Breast epithelium (tissue), 4 donors: Measurements from ENCODE around the gene ABHD11. TPM values are rescaled to one million over a fixed set of nuclear protein-coding genes. Genes with fewer than 3 reads are reported as not detected.

ENCODE experiments used
- DNase-seq, 2 donors: peaks; one replicate each; pipeline ENCODE4 v3.0.0-alpha.2; 2019; ENCODE audit warnings: low spot score in 2 of 2
- H3K27ac ChIP-seq, 2 donors: fragments of 200-600 bp; sonication (generic) in 1 of 2; one replicate each; pipeline ENCODE4 v1.5.1; 2016 to 2019; ENCODE audit warnings: mild to moderate bottlenecking in 1 of 2
- H3K27me3 ChIP-seq, 2 donors: fragments of 200-600 bp; sonication (generic) in 1 of 2; one replicate each; pipeline versions ENCODE4 v1.5.1 to v1.6.0; 2017 to 2019; ENCODE audit warnings: control low read depth in 1 of 2, mild to moderate bottlenecking in 1 of 2
- H3K36me3 ChIP-seq: fragments of 200-600 bp; one replicate; pipeline ENCODE4 v1.5.1; 2019
- H3K4me1 ChIP-seq, 2 donors: fragments of 200-600 bp; sonication (generic); one replicate each; pipeline ENCODE4 v1.5.1; 2016 to 2019; ENCODE audit warnings: control low read depth in 1 of 2
- H3K4me3 ChIP-seq, 3 donors: fragments of 200-600 bp; sonication (generic); 1 replicate in 2 of 3; 2 replicates in 1 of 3; pipeline ENCODE4 v1.5.1; 2016 to 2019; ENCODE audit warnings: mild to moderate bottlenecking in 3 of 3, moderate library complexity in 2 of 3
- H3K9me3 ChIP-seq, 2 donors: fragments of 200-600 bp; sonication (generic) in 1 of 2; one replicate each; pipeline ENCODE4 v1.5.1; 2016 to 2019; ENCODE audit warnings: control low read depth in 1 of 2
- POLR2A ChIP-seq: fragments of 450-650 bp; IDR thresholded peaks from one replicate; pipeline ENCODE4 v1.6.1; 2016; ENCODE audit warnings: antibody characterized with exemption, mild to moderate bottlenecking, moderate library complexity
- POLR2AphosphoS5 ChIP-seq, 3 donors: sonication (generic); formaldehyde crosslinking; IDR thresholded peaks; one replicate each; pipeline ENCODE4 v1.6.1; 2017; ENCODE audit warnings: antibody characterized with exemption in 3 of 3
- intact Hi-C: fragments of 100-400 bp; cut with DNase I; formaldehyde crosslinking; loops from one replicate; pipeline ENCODE4 v1.15.1; 2023; ENCODE audit warnings: low total_unique reads
- total RNA-seq, 3 donors: library from RNA; depleted of rRNA; stranded (reverse); fragments of >200 nt; gene quantifications; one replicate each; pipeline ENCODE4 v1.1.0, GENCODE V29; 2016
- TF ChIP-seq, protein P1 (sequence below), 3 donors: fragments of 450-650 bp; IDR thresholded peaks; one replicate each; pipeline ENCODE4 v1.5.1; 2016 to 2017; ENCODE audit warnings: antibody characterized with exemption in 3 of 3, mild to moderate bottlenecking in 3 of 3, moderate library complexity in 3 of 3

The ABHD11 gene
- total RNA-seq, 3 donors from 2014 or later = 10.9 to 57.8 (median 36.4) TPM

DNA sequence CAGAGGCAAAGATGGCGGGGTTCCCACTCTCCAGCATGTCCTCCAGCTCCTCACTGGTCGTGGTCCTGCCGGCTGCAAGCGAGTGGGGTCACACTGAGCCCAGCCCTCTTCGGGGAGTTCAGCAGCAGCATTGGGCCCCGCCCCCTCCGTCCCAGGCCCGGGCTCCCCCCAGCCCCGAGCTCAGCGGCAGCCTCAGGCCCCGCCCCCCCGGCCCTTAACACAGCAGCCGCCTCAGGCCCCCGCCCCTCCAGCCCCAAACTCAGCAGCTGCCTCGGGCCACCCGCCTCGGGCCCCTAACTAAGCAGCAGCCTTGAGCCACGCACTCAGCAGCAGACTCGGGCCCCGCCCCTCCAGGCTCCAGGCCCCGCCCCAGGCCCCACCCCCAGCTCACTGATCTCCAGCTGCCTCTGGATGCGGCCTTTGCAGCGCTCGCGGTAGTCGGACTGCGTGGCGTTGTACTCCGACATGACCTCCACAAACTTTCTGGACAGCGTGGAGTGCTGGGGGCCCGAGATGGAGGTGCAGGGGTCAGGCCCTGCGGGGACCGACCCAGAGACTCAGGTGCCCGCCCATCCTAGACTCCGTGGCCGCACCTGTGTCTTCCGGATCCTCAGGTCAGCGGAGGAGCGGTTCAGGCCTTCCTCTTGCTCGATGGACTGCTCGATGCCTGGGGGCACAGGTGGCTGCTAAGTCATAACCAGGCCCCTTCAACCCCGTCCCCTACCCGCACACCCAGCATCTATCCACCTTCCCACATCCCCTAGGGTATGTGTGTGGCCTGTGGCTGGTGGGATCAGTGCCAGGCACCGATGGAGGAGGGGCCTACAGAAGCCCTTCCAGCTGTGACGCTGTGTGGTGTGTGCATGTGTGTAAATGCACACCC lies 34.6 kb downstream of the ABHD11 start:
- Histone ChIP-seq H3K4me3 (no peak overlapping the region), H3K36me3 (no peaks in the 10 kb centered on the region), H3K27ac (no peak overlapping the region), H3K9me3 (no peaks in the 10 kb centered on the region), H3K27me3 (no peaks in the 10 kb centered on the region), H3K4me1 (no peaks in the 10 kb centered on the region)
- no peak for DNase-seq
- TF ChIP-seq POLR2AphosphoS5 (IDR thresholded peaks at IDR 0.05) (no peak), POLR2A (no peak)
- TF ChIP-seq, protein P1, sequence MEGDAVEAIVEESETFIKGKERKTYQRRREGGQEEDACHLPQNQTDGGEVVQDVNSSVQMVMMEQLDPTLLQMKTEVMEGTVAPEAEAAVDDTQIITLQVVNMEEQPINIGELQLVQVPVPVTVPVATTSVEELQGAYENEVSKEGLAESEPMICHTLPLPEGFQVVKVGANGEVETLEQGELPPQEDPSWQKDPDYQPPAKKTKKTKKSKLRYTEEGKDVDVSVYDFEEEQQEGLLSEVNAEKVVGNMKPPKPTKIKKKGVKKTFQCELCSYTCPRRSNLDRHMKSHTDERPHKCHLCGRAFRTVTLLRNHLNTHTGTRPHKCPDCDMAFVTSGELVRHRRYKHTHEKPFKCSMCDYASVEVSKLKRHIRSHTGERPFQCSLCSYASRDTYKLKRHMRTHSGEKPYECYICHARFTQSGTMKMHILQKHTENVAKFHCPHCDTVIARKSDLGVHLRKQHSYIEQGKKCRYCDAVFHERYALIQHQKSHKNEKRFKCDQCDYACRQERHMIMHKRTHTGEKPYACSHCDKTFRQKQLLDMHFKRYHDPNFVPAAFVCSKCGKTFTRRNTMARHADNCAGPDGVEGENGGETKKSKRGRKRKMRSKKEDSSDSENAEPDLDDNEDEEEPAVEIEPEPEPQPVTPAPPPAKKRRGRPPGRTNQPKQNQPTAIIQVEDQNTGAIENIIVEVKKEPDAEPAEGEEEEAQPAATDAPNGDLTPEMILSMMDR (IDR thresholded peaks at IDR 0.05) = no peak
- intact Hi-C loops = no loop called here

DNA sequence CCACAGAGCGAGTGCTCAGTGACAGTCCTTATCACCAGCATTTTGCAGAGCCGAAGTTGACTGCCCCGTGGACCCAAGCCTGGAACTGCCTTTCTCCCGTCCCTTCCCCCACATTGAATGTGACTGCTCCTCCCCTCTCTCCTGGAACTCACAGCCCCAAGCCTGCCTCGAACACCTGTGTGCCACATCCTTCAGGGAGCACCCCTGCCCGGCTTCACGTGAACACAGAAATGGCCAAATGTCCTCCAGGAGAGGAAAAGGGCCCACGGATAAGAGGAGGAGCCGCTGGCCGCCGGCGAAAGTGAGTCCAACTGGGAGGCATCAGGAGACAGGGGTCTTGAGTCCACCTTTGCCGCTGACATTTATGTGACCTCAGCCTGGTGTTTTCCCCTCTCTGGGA lies 35.4 kb downstream of the ABHD11 start:
- Histone ChIP-seq H3K9me3 (no peaks in the 10 kb centered on the region), H3K4me1 (no peaks in the 10 kb centered on the region), H3K4me3 (no peak overlapping the region), H3K27ac (no peak overlapping the region), H3K36me3 (no peaks in the 10 kb centered on the region), H3K27me3 (no peaks in the 10 kb centered on the region)
- no peak for DNase-seq
- intact Hi-C loops = no loop called here
- TF ChIP-seq, protein P1 (IDR thresholded peaks at IDR 0.05) = no peak
- TF ChIP-seq POLR2A = no peak
- no peak for TF ChIP-seq POLR2AphosphoS5 (IDR thresholded peaks at IDR 0.05)

DNA sequence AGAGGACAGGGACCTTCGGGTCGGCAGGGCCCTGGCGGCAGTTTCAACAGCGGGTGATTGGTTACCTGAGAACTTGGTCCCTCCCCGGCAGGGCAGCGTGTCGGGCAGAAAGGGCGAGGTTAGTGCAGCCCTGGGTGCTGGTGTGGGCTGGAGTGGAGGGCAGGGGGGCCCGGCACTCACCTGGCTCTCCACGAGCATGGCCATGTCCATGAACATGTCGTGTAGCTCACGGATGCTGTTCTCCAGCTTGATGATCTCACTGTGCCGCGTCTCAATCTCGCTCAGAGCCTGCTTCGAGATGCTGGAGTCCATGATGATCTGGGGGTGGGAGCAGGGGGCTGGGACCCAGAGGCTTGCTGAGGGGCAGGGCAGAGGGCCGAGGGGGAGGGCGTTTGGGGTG lies 35.9 kb downstream of the ABHD11 start:
- Histone ChIP-seq H3K4me1 (no peaks in the 10 kb centered on the region), H3K4me3 (no peak overlapping the region), H3K27me3 (no peaks in the 10 kb centered on the region), H3K9me3 (no peaks in the 10 kb centered on the region), H3K36me3 (no peaks in the 10 kb centered on the region), H3K27ac (no peak overlapping the region)
- intact Hi-C loops = no loop called here
- no peak for DNase-seq
- TF ChIP-seq POLR2AphosphoS5 (IDR thresholded peaks at IDR 0.05) = no peak
- TF ChIP-seq, protein P1 (IDR thresholded peaks at IDR 0.05) = no peak
- TF ChIP-seq POLR2A = no peak

DNA sequence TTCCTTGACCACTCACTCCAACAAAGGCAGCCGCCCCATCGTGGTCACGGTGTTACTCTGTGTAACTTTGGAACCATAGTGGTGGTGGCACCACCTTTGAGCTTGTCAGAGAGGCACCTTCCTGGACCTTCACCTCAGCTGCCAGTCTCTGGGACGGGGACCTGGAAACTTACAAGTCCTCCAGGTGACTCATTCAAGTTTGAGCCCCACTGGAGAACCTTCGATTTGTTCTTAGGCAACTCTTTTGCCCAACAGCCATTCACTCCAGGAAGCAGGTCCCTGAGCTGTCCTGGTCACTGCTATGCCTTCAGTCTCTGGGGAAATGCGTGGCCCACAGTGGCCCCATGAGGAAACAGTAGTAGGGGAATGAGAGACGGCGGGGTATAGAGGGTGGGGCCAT lies 36.4 kb downstream of the ABHD11 start:
- TF ChIP-seq POLR2AphosphoS5 (IDR thresholded peaks at IDR 0.05) (no peak), POLR2A (no peak)
- TF ChIP-seq, protein P1 (IDR thresholded peaks at IDR 0.05) = no peak
- Histone ChIP-seq H3K27me3 (no peaks in the 10 kb centered on the region), H3K9me3 (no peaks in the 10 kb centered on the region), H3K36me3 (no peaks in the 10 kb centered on the region), H3K4me3 (no peak overlapping the region), H3K27ac (no peak overlapping the region), H3K4me1 (no peaks in the 10 kb centered on the region)
- intact Hi-C loops = no loop called here
- DNase-seq = no peak

DNA sequence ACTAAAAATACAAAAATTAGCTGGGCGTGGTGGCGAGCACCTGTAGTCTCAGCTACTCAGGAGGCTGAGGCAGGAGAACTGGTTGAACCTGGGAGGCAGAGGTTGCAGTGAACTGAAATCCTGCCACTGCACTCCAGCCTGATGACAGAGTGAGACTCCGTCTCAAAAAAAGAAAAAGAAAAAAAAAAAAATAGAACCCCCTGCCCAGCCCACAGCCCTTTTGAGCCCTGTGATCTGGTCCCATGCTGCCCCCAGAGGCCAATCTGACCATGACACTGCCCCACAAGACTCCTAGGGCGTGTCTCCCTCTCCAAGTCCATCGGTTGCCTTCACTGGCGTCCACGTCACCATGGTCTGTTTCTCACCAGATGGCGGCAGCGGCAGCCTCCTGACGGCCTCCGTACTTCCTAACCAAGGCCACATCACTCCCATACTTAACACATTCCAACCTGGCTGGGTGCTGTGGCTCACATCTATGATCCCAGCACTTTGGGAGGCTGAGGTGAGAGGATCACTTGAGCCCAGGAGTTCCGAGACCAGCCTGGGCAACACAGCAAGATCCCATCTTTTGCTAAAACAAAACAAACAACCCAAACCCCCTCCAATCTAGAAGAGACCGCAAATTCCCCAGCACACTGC lies 37.1 kb downstream of the ABHD11 start:
- Histone ChIP-seq H3K4me3 (no peak overlapping the region), H3K4me1 (no peaks in the 10 kb centered on the region), H3K27me3 (no peaks in the 10 kb centered on the region), H3K9me3 (no peaks in the 10 kb centered on the region), H3K27ac (no peak overlapping the region), H3K36me3 (peaks cover under 1% of the 10 kb centered on the region)
- TF ChIP-seq, protein P1 (IDR thresholded peaks at IDR 0.05) = peak in 1 of 3 donors; percentile 29
- no peak for TF ChIP-seq POLR2AphosphoS5 (IDR thresholded peaks at IDR 0.05)
- TF ChIP-seq POLR2A = no peak
- intact Hi-C loops = no loop called here
- no peak for DNase-seq
